Cardiac septum (tissue), 1 donor: ENCODE results near the gene COQ10A. TPM values are rescaled to one million over a fixed set of nuclear protein-coding genes. Genes with fewer than 3 reads are reported as not detected.
"Not testable (repeated sequence)": the region's sequence is repeated elsewhere in the genome, so short reads cannot be mapped to it uniquely, and the experiment has no call there.

ENCODE experiments used
- DNase-seq: peaks from one replicate; pipeline ENCODE4 v3.0.0-alpha.2; 2020; ENCODE audit warnings: low spot score
- intact Hi-C: fragments of 100-400 bp; cut with DNase I; formaldehyde crosslinking; loops from one replicate; pipeline ENCODE4 v1.14.0; 2022
- total RNA-seq: library from RNA; stranded (reverse); fragmentation: NEBNext Ultra II Directional; extraction: Animal tissue kit (Norgen Biotek cat#: 25700); gene quantifications from one replicate; pipeline ENCODE4 v1.2.1, GENCODE V29; 2021
- donor health status: DM: no; HTN: no; CAD: no.

Gene COQ10A
- total RNA-seq, 1 donor from 2014 or later = 86.8 TPM

- not testable (repeated sequence) for DNase-seq
- intact Hi-C loops = loop anchor here (2.0 kb wide), 2 partner anchors 35 to 43 kb away; partner anchors contain the start of gene CS
Measured at GRCh38 chr12:56266068-56266692, 562 bp upstream of the COQ10A start.

GRCh38 chr12:56267443-56268071 is 815 bp downstream of the COQ10A start:
- intact Hi-C loops = loop anchor here (2.0 kb wide), 2 partner anchors 33 to 45 kb away; partner anchors contain the start of gene CS
- peak; percentile 80 for DNase-seq

- DNase-seq = no peak
- intact Hi-C loops = no loop called here
Measured at GRCh38 chr12:56271031-56271430, 4.3 kb downstream of the COQ10A start.

- intact Hi-C loops, DNase-seq: not testable (repeated sequence)
Measured at GRCh38 chr12:56272468-56272867, 5.7 kb downstream of the COQ10A start.

- intact Hi-C loops = no loop called here
- DNase-seq = no peak
Measured at GRCh38 chr12:56274299-56274698, 7.6 kb downstream of the COQ10A start.

- intact Hi-C loops = no loop called here
- DNase-seq = no peak
Measured at GRCh38 chr12:56278905-56279304, 12.2 kb downstream of the COQ10A start.

- intact Hi-C loops = no loop called here
- DNase-seq = no peak
Measured at GRCh38 chr12:56280849-56281248, 14.1 kb downstream of the COQ10A start.

- intact Hi-C loops = no loop called here
- DNase-seq = no peak
Measured at GRCh38 chr12:56282030-56282429, 15.3 kb downstream of the COQ10A start.

GRCh38 chr12:56282579-56282978 is 15.8 kb downstream of the COQ10A start:
- no peak for DNase-seq
- intact Hi-C loops = no loop called here

- not testable (repeated sequence) for DNase-seq
Measured at GRCh38 chr12:56284263-56284662, 17.5 kb downstream of the COQ10A start.

GRCh38 chr12:56286044-56286830 is 19.5 kb downstream of the COQ10A start:
- DNase-seq = no peak
- intact Hi-C loops = no loop called here

More at GRCh38 chr12:56284263-56284662, 17.5 kb downstream of the COQ10A start:
- intact Hi-C loops = not testable (repeated sequence)

GRCh38 chr12:56288705-56289387 is 22.1 kb downstream of the COQ10A start:
- no peak for DNase-seq
- intact Hi-C loops = no loop called here

- intact Hi-C loops = no loop called here
- no peak for DNase-seq
Measured at GRCh38 chr12:56293795-56294194, 27.1 kb downstream of the COQ10A start.

- intact Hi-C loops = no loop called here
Measured at GRCh38 chr12:56296295-56296694, 29.6 kb downstream of the COQ10A start.

GRCh38 chr12:56297400-56297799 is 30.7 kb downstream of the COQ10A start:
- no peak for DNase-seq
- intact Hi-C loops = no loop called here

More at GRCh38 chr12:56296295-56296694, 29.6 kb downstream of the COQ10A start:
- no peak for DNase-seq

GRCh38 chr12:56298828-56299227 is 32.1 kb downstream of the COQ10A start:
- no peak for DNase-seq
- intact Hi-C loops = no loop called here

GRCh38 chr12:56299308-56299852 is 32.6 kb downstream of the COQ10A start:
- DNase-seq = no peak
- intact Hi-C loops = no loop called here

- intact Hi-C loops = loop anchor here (2.0 kb wide), 1 partner anchor 33 kb away; the partner anchor contains the start of gene COQ10A
- peak; percentile 100 for DNase-seq
Measured at GRCh38 chr12:56299853-56300643, 33.3 kb downstream of the COQ10A start, which contains the start of gene CS. Gene CS, minus strand, starts transcription at chr12:56300330. Its CDS starts 129 bp downstream, at chr12:56300201.
